HG02943 (cell line): Measurements from ENCODE around the gene MAP2K1.
A peak's percentile ranks its signal among the peaks of the same experiment; 100 is the strongest.
"Not testable (repeated sequence)": the region's sequence is repeated elsewhere in the genome, so short reads cannot be mapped to it uniquely, and the experiment has no call there.

ENCODE experiments used
- ATAC-seq: cut with Tn5 transposase; IDR thresholded peaks from one replicate; pipeline ENCODE4 v1.9.1; 2021; ENCODE audit warnings: mild to moderate bottlenecking, low read depth, moderate library complexity; ENCODE audit not compliant: unreplicated experiment

Gene MAP2K1

GRCh38 chr15:66500346-66500745 lies 113.6 kb downstream of the MAP2K1 start:
- ATAC-seq, result not testable (repeated sequence)

DNA sequence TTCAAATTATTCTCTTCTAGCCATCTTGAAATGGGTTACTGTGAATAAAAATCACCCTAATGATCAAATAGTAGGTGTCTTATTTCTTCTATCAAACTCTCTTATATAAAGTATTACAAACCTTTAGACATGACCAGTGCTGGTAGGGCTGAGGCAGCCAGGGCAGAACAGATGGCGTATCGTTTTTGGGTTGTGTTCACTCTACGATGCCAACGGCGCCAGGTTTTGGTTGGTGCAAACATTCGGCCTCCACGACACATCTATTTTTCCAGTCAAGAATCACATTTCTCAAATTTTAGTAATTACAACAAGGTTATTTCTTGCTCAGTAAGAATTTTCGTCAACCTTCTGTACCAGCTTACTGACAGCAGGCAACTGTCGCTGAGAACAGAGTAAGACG lies 115.8 kb downstream of the MAP2K1 start:
- no peak for ATAC-seq

GRCh38 chr15:66503041-66503648 lies 116.4 kb downstream of the MAP2K1 start:
- ATAC-seq, result not testable (repeated sequence)

GRCh38 chr15:66503780-66504562 lies 117.3 kb downstream of the MAP2K1 start:
- ATAC-seq, result no peak

GRCh38 chr15:66504563-66505429 lies 118.1 kb downstream of the MAP2K1 start, which contains the start of the genes RPL4 and ZWILCH:
Gene RPL4 (minus strand): TSS chr15:66504855. CDS start chr15:66504790, 65 bp downstream.
Gene ZWILCH (plus strand): TSS chr15:66505326. CDS start chr15:66505339, 13 bp downstream.
- peak; percentile 75 for ATAC-seq

GRCh38 chr15:66505430-66505811 lies 118.7 kb downstream of the MAP2K1 start:
- no peak for ATAC-seq

GRCh38 chr15:66505818-66506217 lies 119.1 kb downstream of the MAP2K1 start:
- ATAC-seq, result no peak

DNA sequence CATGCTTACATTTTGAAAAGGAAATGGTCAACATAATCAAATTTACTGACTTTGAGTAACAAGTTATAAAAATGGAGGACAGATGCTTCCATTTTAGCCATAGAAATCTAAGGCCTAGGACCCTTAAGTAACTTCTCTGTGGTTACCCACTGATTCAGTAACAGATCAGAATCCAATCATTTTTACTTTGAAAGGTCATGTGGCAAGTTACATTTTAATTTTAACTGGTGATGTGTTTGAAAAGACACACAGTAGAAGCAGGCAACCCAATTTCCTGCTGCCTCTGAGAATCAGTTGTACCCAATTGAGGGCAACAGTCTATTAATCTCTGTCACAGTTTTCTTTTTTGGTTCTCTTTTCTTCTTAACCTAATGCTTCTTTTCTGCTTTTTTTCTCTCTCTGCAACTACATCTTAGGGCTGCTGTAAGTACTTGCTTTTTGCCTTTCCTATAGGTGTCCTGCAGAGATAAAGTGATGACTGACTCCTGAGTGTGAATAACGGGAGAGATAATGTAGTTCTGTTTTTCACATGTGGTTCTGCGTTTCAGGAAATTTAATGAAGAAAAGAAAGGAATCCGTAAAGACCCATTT lies 121.7 kb downstream of the MAP2K1 start:
- no peak for ATAC-seq

- no peak for ATAC-seq
Measured at GRCh38 chr15:66514586-66514985, 127.9 kb downstream of the MAP2K1 start.

DNA sequence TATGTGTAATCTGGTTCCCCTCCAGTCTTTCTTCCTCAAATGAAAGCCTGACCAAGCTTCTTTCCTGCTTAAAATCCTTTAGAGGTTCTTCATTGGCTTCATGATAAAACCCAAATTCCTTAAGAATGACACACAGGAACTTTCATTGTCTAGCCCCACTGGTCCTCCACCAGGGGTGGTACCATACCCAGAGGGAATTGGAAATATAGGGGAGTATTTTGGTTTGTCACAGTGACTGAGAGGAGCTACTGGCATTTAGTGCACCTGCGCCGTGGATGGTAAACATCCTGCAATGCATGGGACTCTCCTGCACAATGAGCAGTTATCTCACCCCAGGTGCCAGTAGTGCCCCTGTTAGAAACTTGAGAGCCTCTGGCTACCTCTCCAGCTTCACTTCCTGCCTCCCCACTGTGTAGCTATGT lies 129.2 kb downstream of the MAP2K1 start:
- ATAC-seq, result no peak

- no peak for ATAC-seq
Measured at GRCh38 chr15:66523926-66524325, 137.2 kb downstream of the MAP2K1 start.

GRCh38 chr15:66524838-66525237 lies 138.1 kb downstream of the MAP2K1 start:
- no peak for ATAC-seq

GRCh38 chr15:66535056-66535455 lies 148.3 kb downstream of the MAP2K1 start:
- no peak for ATAC-seq
